C4-2B (cell line): ENCODE data around the gene DCK.

Experiments
- CTCF ChIP-seq: fragments of 450-650 bp; conservative IDR thresholded peaks from 2 replicates; pipeline ENCODE4 v1.5.1; 2017; ENCODE audit warnings: mild to moderate bottlenecking
- ZFX ChIP-seq: fragments of 450-650 bp; IDR thresholded peaks from 2 replicates; pipeline ENCODE4 v1.6.1; 2017

GRCh38 chr4:71062436-71062835, 69.0 kb downstream of the DCK start:
- TF ChIP-seq CTCF = no peak
- TF ChIP-seq ZFX = no peak
